Progenitor cell of endocrine pancreas (in vitro differentiated cells): Measurements from ENCODE around the gene MAP3K14. TPM values are rescaled to one million over a fixed set of nuclear protein-coding genes. Genes with fewer than 3 reads are reported as not detected.

Experiments
- DNase-seq: peaks from one replicate; pipeline ENCODE4 v3.0.0; 2021; ENCODE audit warnings: low spot score; ENCODE audit not compliant: unreplicated experiment
- H3K27ac Mint-ChIP-seq: 2 replicates; pipeline ENCODE4 v1.8.0; 2021; ENCODE audit warnings: mild to moderate bottlenecking, moderate library complexity, mixed read lengths
- H3K27me3 Mint-ChIP-seq: 2 replicates; pipeline ENCODE4 v1.8.0; 2021; ENCODE audit warnings: mixed read lengths
- H3K36me3 Mint-ChIP-seq: 2 replicates; pipeline ENCODE4 v1.8.0; 2022; ENCODE audit warnings: mixed read lengths; ENCODE audit not compliant: insufficient read depth
- H3K4me1 Mint-ChIP-seq: 2 replicates; pipeline ENCODE4 v1.8.0; 2021; ENCODE audit warnings: low read depth, mixed read lengths
- H3K4me3 Mint-ChIP-seq: 2 replicates; pipeline ENCODE4 v1.8.0; 2021; ENCODE audit warnings: low read depth, mild to moderate bottlenecking, moderate library complexity, mixed read lengths
- H3K9me3 Mint-ChIP-seq: 2 replicates; pipeline ENCODE4 v1.8.0; 2021; ENCODE audit warnings: low read depth, mixed read lengths
- CTCF ChIP-seq: fragments of 200-600 bp; sonication (generic); IDR thresholded peaks from one replicate; pipeline ENCODE4 v1.5.0; 2021; ENCODE audit warnings: antibody characterized with exemption, mild to moderate bottlenecking; ENCODE audit not compliant: unreplicated experiment
- total RNA-seq: library from RNA; stranded (reverse); gene quantifications from 2 replicates; pipeline ENCODE4 v1.2.1, GENCODE V29; 2021

MAP3K14 gene
- total RNA-seq, 1 donor from 2014 or later: 7.8 TPM

- peaks cover 4% of the 10 kb centered on the region for H3K27me3 Mint-ChIP-seq
- DNase-seq: no peak
- H3K4me3 Mint-ChIP-seq: no peak overlapping the region
- H3K36me3 Mint-ChIP-seq: no peaks in the 10 kb centered on the region
- TF ChIP-seq CTCF: no peak
- H3K4me1 Mint-ChIP-seq: peaks cover 5% of the 10 kb centered on the region
- no peaks in the 10 kb centered on the region for H3K9me3 Mint-ChIP-seq
- no peak overlapping the region for H3K27ac Mint-ChIP-seq
These were observed 21.4 kb upstream of the MAP3K14 start for GRCh38 chr17:45338023-45338781.

DNA sequence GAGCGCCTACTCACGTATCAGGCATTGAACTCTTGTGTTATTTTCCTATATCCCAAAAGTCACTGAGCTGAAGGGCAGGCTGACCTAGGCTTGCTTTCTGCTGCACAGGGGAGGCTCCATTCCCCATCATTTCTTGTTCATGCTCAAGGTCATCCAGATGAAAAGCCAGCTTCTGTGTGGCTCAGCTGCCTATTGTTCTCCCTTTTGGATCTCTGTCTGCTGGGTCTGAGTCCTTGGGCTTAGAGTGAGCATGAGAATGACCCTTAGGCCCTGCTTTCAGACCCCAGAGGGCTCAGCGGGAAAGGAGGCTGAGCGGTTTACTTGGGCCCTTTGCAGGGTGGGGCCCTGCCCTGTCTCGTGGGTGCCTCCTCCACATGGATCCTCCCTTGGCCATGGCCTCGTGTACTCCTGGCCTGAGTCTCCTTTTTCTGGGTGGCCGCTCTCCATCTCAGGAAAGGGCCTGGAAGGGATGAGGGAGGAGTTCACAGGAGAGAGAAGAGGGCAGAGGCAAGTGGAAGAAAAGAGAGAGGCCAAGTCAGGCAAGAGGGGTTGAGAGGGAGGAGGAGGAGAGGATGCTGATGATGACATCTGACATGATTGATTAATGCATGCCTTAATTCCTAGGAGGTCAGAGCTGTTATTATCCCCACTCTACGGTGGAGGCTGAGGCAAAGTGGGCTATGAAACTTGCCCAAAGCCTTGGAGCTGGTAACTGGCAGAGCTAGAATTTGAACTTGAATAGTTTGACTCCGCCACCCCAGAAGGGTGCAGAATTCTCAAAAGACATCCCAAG lies 19.8 kb upstream of the MAP3K14 start:
- Mint-ChIP-seq H3K36me3 (no peaks in the 10 kb centered on the region), H3K4me3 (no peak overlapping the region), H3K4me1 (peaks cover 5% of the 10 kb centered on the region), H3K27me3 (peaks cover 4% of the 10 kb centered on the region), H3K27ac (no peak overlapping the region), H3K9me3 (no peaks in the 10 kb centered on the region)
- DNase-seq: no peak
- no peak for TF ChIP-seq CTCF

DNA sequence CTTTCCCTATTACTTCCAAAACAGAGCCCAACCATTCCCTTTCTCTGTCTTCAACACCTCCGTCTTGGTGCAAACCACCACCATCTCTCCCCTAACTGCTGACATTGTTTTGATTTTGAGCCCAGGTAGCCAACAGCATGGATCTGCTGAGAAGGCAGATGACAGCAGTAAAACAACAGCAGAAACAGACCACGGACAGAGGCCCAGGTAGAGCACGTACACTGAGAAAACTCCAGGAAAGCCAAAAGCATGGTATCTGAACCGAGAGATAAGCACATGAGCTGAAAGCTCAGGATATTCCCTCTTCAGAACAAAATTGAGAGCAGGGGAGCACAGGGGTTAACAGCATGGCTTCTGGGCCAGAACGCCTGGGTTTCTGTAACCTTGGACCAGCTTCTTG lies 18.9 kb upstream of the MAP3K14 start:
- Mint-ChIP-seq H3K4me1 (peaks cover 5% of the 10 kb centered on the region), H3K9me3 (no peaks in the 10 kb centered on the region), H3K36me3 (no peaks in the 10 kb centered on the region), H3K27ac (no peak overlapping the region), H3K4me3 (no peak overlapping the region), H3K27me3 (peaks cover 4% of the 10 kb centered on the region)
- TF ChIP-seq CTCF: no peak
- no peak for DNase-seq

DNA sequence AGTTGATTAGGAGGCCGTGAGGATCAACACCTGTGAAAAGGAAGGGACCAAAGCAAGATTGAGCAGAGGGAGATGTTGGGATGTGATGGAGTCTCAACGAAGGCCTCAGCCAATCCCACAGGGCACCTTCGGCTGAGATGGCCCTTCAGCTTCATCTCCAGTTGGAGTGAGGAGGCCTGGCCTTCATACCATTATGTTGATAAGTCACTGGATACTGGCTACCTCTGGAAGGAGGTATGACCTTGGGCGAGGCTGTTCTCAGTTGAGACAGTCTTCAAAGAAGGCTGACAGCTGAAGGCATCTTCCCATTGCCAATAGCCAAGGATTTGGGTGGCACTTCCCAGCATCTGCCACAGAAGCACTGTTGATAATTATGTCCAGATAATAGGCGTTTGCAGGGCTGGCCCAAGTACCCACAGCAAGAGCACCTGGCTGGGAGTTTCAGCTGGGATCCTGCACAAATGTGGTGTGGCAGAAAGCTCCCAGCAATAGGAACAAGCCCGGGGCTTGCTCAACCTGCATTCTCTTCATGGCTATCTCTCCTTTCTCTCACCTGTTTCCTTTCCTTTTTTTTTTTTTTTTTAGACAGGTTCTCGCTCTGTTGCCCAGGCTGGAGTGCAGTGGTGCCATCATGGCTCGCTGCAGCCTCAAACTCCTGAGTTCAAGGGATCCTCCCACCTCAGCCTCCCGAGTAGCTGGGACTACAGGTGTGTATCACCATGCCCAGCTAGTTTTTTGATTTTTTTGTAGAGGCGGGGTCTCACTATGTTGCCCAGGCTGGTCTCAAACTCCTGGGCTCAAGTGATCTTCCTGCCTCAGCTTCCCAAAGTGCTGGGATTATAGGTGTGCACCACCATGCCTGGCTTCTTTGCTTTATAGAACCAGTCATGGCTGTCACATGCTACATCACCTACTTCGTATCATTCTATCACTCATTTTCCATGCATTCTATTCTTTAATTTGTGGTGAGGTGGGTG lies 18.2 kb upstream of the MAP3K14 start:
- H3K36me3 Mint-ChIP-seq: no peaks in the 10 kb centered on the region
- no peak overlapping the region for H3K4me3 Mint-ChIP-seq
- peaks cover 3% of the 10 kb centered on the region for H3K27me3 Mint-ChIP-seq
- DNase-seq: no peak
- no peak overlapping the region for H3K27ac Mint-ChIP-seq
- no peaks in the 10 kb centered on the region for H3K9me3 Mint-ChIP-seq
- H3K4me1 Mint-ChIP-seq: peaks cover 5% of the 10 kb centered on the region
- no peak for TF ChIP-seq CTCF

DNA sequence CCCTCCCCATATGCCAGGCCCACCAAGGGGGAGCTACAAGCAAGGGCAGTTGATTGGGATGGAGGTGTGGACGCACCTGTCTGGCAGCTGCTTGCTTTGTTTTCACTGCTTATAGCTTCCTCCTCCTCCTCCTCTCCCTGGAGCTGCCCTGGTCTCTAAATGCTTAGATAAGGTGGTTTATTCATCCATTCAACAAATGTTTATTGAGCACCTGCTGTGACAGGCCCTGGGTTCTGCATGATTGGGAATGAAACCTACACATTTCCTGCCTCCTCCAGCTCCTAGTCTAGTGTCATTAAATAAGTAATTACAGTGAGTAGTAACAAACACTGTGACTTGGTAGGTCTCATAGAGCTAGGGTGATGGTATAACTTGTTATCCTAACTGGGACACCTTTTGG lies 17.4 kb upstream of the MAP3K14 start:
- H3K4me3 Mint-ChIP-seq: no peak overlapping the region
- H3K9me3 Mint-ChIP-seq: no peaks in the 10 kb centered on the region
- H3K4me1 Mint-ChIP-seq: peaks cover 5% of the 10 kb centered on the region
- no peak for DNase-seq
- TF ChIP-seq CTCF: no peak
- no peaks in the 10 kb centered on the region for H3K27me3 Mint-ChIP-seq
- no peaks in the 10 kb centered on the region for H3K36me3 Mint-ChIP-seq
- no peak overlapping the region for H3K27ac Mint-ChIP-seq
